Fibroblast of lung (primary cell): ENCODE results near the gene PALMD.

ENCODE experiments used
- CTCF ChIP-seq, 2 donors: IDR thresholded peaks in 1 of 2; conservative IDR thresholded peaks in 1 of 2; 1 replicate in 1 of 2; 2 replicates in 1 of 2; pipeline ENCODE4 v1.5.1; 2011 to 2012; ENCODE audit warnings: low read length in 2 of 2, control low read depth in 1 of 2, inconsistent platforms in 1 of 2, low read depth in 1 of 2, mild to moderate bottlenecking in 1 of 2
- EZH2 ChIP-seq: IDR thresholded peaks from 2 replicates; pipeline ENCODE4 v1.5.1; 2012; ENCODE audit warnings: low read length, control low read depth, mild to moderate bottlenecking; ENCODE audit errors: missing control alignments

GRCh38 chr1:99726818-99727217 lies 80.9 kb downstream of the PALMD start:
- TF ChIP-seq CTCF (conservative IDR thresholded peaks at IDR 0.05 in 1 of 2, IDR thresholded peaks at IDR 0.05 in 1 of 2; ENCODE audit: low read depth in 1 of 2, low read length in 2 of 2): no peak
- no peak for TF ChIP-seq EZH2
